HG03457 (cell line): ENCODE results near the gene EPM2A.

ENCODE experiments used
- ATAC-seq: cut with Tn5 transposase; IDR thresholded peaks from one replicate; pipeline ENCODE4 v1.9.1; 2021; ENCODE audit warnings: moderate number of reproducible peaks; ENCODE audit not compliant: unreplicated experiment

The EPM2A gene

DNA sequence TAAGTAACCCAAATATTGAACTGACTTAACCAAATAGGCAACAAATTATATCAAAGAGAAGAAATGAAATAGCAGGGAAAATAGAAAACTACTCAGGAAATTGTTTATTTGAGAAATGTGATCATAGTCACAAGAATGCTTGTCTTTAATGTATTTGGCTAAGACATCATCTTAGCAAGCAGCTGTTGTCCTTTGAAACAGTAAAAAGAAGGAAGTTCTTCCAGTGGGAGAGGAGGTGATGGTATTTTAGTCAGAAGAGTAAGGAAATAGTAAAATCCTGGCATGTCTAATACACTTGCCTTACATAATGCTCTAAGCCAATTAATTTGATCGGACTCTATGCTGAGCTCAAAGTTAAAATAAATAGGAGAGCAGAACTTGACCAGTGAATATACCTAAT lies 126.5 kb downstream of the EPM2A start:
- no peak for ATAC-seq

DNA sequence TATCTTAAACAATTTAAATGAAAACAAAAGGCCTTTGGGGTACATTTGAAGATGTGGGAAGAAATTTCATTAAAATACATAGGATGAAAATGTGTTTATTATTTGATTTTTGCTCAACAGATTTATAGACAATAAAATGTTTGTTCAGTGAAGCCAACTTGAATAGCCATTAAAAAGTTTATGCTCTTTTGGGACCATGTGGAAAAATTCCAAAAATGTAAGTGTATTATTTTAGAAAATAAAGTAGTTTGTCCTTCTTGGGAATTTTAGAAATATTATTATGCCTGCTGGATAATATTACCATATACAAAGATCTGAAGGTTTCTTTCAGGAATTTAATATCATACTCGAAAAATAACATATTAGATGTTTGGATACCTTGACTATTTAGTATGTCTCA lies 131.3 kb downstream of the EPM2A start:
- ATAC-seq, result no peak

DNA sequence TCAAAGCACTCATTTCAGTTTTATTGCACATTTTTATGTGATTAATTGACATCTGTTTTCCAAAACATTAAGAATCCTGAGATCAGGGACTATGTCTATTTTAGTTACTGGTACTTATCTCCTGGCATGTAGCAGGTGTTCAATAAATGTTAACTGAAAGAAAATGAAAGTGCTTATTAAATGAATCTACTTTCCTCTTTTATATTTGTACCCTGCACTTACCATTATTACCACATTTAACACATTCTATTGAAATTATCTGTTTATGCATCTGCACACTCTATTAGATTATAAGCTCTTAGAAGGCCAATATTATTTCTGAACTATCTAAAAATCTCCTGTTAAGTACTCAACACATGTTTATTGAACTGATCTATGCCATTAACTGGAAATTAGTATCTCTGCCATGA lies 131.9 kb downstream of the EPM2A start:
- ATAC-seq, result no peak

DNA sequence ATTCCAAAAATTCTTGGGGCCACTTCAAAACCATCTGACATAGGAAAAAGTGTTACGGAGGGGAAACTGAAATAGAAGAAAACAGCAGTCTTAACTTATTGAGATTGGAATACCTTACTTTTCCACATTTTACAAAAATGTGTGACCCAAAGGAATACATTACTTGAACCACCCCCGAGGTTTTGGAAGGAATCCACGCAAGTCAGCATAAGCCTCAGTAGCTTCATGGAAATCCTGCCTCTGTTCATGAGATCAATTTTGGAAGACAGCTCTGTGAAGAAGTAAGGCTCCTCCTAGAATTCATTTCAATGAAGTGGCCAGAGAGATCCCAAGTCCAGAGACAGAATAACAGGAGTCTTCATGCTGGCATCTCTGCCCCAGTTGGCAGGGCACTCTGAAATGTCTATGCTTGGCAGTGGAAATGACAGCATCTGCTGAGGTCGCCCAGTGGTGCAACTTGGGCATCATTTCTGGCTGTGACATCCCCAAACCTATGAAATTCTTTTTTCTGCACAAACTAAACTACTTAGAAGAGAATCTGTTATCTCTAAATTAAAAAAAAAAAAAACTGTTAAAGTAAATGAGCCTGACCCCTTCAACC lies 132.5 kb downstream of the EPM2A start:
- no peak for ATAC-seq

DNA sequence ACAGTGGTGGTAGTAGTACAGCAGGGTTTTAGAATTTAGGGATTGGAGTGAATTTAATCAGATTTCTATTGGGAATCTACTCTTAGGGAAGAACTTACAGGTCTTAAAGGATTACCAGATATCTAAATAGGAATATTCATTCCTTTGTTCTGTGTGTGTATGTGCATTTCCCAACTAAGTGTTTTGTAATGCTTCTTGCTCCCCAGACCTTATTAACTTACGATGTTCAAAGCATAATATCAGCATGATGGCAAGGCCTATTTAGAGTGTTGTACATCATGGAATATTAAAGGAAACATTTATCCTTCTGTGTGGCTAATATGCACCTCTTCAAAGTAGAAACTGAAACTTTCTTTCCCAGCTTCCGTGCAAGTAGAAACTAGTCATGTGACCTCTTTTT lies 133.9 kb downstream of the EPM2A start:
- ATAC-seq, result no peak

DNA sequence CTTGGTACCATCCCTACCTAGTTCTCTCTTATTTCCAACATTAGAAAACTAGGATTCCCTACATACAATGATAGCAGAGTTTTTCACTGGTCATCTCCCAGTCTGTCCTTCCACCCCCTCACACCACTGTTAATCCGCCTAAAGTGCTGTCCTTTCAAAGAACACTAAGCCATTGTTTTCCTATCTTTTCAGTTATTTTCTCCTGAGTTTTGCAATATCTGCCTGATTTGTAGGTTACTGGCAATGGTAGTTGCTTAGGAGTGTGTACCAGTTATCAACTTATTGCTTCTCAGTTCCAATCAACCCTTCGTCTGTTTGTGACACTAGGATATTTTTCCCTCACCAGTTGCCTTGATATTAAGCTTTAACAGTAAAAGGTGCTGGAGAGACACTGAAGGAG lies 135.0 kb downstream of the EPM2A start:
- no peak for ATAC-seq

DNA sequence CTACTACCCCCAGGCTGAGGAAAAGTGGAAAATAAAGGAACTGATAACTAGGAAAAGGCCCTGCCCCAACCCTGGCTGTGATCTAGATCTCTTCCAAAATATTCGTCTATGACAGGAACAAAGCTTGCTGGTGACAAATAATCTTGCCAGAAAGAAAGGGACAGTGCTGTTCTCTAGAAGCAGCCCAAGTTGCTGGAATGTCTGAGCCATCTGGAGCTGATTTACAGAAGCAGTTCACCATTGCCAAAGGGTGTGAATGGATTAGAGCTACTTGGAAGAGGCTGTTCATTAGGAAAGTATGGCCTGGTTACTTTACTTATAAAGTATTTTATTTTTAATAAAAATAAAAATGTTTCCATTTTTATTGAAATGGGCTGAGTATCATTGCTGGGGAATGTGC lies 146.3 kb downstream of the EPM2A start:
- ATAC-seq, result no peak

DNA sequence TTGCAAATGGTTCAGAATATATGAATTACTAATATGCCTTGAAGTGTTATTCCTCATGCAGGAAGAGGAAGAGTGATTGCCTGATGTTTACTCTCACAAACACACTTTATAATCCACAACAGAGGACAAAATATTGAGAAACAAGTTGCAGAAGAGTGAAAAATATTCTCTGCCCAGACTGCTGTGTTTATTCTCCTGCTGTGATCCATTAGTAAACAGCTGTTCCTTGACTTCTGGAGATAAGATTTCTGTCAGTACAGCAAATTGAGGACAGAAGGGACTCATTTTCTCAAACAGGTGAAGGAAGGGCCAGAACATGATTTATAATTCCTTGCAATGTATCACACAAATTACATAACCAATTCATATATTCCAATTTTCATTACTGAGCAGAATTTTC lies 148.0 kb downstream of the EPM2A start:
- no peak for ATAC-seq

DNA sequence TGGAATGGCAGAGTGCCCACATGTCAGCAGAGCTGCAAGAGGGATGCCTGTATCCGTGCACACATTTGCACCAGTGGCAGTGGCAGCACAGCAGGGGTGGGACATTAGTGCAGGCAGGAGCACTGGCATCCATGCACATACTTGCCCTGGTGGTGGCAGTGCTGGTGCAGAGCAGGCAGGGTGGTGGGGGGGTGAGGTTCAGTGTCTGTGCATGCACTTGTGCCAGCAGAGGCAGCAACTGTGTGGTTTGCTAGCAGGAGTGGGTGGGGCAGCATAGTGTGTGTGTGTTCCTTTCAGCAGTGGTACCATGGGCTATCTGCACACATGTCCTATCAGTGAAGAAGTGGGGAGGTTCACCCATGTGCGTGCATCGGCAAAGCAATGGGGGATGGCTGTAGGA lies 151.6 kb downstream of the EPM2A start:
- no peak for ATAC-seq
